ENCODE data around the gene TRAF5.

Gene TRAF5

DNA sequence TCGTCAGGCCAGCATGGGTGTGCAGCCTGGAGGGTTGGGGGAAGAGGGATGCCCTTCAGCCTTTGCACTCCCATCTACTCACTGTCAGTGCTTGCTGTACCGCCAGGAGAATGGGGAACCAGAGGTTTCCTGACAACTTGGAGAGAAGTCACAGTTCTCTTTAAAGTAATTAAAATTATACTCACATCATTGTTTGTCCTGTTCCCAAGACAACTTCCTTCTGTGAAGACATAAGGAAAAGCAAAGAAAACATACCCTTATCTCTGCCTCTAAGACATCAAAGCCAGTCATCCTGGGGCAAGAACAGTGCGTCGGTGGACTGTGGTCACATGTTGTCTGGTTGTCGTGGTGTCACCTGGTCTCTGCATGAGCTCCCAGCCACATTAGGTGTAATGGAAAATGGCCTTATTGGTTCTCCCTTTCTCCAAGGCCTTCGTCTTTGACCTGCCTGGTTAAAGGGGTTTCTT is 17.6 kb downstream of the TRAF5 start:
- H2AFZ ChIP-seq (ENCODE audit: low read length) = no peak overlapping the region

DNA sequence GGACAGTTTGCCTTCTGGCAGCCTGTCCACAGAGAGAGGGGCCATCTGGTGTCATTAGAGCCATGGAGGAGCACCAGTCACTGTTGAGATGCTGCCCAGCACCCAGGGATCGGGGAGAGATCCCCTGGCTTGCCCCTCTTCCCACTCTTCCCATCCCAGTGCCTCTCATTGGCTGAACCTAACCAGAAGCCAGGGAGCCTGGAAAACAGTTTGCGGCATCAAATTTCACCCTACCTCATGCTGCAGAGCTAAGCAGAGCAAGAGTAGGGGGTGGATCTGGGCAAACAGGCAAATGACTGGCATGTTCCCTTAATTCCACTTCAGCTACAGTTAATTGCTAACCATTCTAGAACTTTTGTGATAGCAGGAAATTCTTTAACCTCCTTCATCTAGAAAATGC is 19.1 kb downstream of the TRAF5 start:
- no peaks in the 10 kb centered on the region for H3K36me3 ChIP-seq (replicated peaks; ENCODE audit: insufficient read depth, low read length)
- no peaks in the 10 kb centered on the region for H3F3A ChIP-seq (ENCODE audit: insufficient read depth, low read length)
- H3K9me2 ChIP-seq (replicated peaks; ENCODE audit: insufficient read depth, low read length) = no peaks in the 10 kb centered on the region
- no peak for DNase-seq
- H3K4me3 ChIP-seq (ENCODE audit: low read length) = no peak overlapping the region
- H3K9ac ChIP-seq (ENCODE audit: low read length) = no peak overlapping the region
- H3K27ac ChIP-seq (ENCODE audit: low read length) = no peak overlapping the region
- H3K79me2 ChIP-seq (ENCODE audit: low read length) = peaks cover 34% of the 10 kb centered on the region
- no peak overlapping the region for H2AFZ ChIP-seq (ENCODE audit: low read length)
- peaks cover 12% of the 10 kb centered on the region for H3K4me1 ChIP-seq (ENCODE audit: low read length)
- TF ChIP-seq CTCF (IDR thresholded peaks at IDR 0.05; ENCODE audit: low read length) (no peak), EZH2phosphoT487 (IDR thresholded peaks at IDR 0.05; ENCODE audit: low read length) (no peak), EZH2 (optimal IDR thresholded peaks at IDR 0.05; ENCODE audit: low read depth, low read length) (no peak)
- no peaks in the 10 kb centered on the region for H3K27me3 ChIP-seq (replicated peaks; ENCODE audit: insufficient read depth, low read length)
- H4K20me1 ChIP-seq (ENCODE audit: insufficient read depth, low read length) = no peaks in the 10 kb centered on the region
- no peaks in the 10 kb centered on the region for H3K9me3 ChIP-seq (replicated peaks; ENCODE audit: insufficient read depth, low read length)
- no peak overlapping the region for H3K4me2 ChIP-seq (ENCODE audit: low read depth, low read length)

More for the DNA sequence above, 17.6 kb downstream of the TRAF5 start:
- H3K27me3 ChIP-seq (replicated peaks; ENCODE audit: insufficient read depth, low read length) = no peaks in the 10 kb centered on the region
- no peaks in the 10 kb centered on the region for H3K9me2 ChIP-seq (replicated peaks; ENCODE audit: insufficient read depth, low read length)
- TF ChIP-seq CTCF (IDR thresholded peaks at IDR 0.05; ENCODE audit: low read length) (no peak), EZH2phosphoT487 (IDR thresholded peaks at IDR 0.05; ENCODE audit: low read length) (no peak), EZH2 (optimal IDR thresholded peaks at IDR 0.05; ENCODE audit: low read depth, low read length) (no peak)
- H4K20me1 ChIP-seq (ENCODE audit: insufficient read depth, low read length) = no peaks in the 10 kb centered on the region
- H3K79me2 ChIP-seq (ENCODE audit: low read length) = peaks cover 36% of the 10 kb centered on the region
- no peak overlapping the region for H3K27ac ChIP-seq (ENCODE audit: low read length)
- H3F3A ChIP-seq (ENCODE audit: insufficient read depth, low read length) = no peaks in the 10 kb centered on the region
- H3K9ac ChIP-seq (ENCODE audit: low read length) = no peak overlapping the region
- H3K4me2 ChIP-seq (ENCODE audit: low read depth, low read length) = no peak overlapping the region
- DNase-seq = no peak
- H3K4me3 ChIP-seq (ENCODE audit: low read length) = no peak overlapping the region
- no peaks in the 10 kb centered on the region for H3K36me3 ChIP-seq (replicated peaks; ENCODE audit: insufficient read depth, low read length)
- H3K4me1 ChIP-seq (ENCODE audit: low read length) = peaks cover 21% of the 10 kb centered on the region
- H3K9me3 ChIP-seq (replicated peaks; ENCODE audit: insufficient read depth, low read length) = no peaks in the 10 kb centered on the region

DNA sequence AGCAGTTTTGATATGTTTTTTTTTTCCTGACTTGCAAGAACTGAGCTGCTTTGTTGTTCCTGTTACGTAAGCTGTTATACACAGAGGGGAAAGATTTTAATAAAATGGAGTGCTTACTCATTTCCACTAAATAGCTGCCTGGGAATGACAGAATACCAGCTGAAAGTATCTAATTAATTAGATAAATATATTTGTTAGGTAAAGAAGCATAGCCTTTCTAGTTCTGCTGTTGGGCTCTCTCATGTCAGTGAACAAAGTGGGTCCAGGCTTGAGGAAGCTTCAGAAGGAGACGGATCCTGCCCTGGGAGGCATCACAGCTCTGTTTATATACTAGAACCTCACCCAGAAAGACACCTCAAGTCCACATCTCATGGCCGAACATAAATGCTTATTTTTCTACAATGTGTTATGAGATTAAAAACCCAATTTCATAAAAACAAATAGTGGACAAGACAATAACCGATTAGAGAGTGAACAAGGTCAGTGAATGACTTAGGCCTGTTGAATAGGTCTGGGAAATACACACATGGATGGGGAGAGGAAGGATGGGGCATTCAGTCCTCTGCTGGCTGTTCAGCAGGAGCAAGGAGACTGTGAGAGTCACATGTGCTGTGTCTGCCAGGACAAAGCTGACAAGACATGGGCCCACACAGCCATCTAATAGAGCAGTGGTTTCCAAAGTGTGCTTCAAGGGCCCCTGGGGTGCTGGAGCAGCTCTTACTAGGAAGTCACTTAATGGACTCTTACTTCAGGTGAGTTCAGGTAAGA is 20.6 kb downstream of the TRAF5 start:
- Histone ChIP-seq H3K9me2 (replicated peaks; ENCODE audit: insufficient read depth, low read length) (no peaks in the 10 kb centered on the region), H3K79me2 (ENCODE audit: low read length) (peaks cover 33% of the 10 kb centered on the region), H3K27ac (ENCODE audit: low read length) (no peak overlapping the region), H3K4me3 (ENCODE audit: low read length) (no peak overlapping the region), H3K4me2 (ENCODE audit: low read depth, low read length) (no peak overlapping the region), H3K9me3 (replicated peaks; ENCODE audit: insufficient read depth, low read length) (no peaks in the 10 kb centered on the region), H2AFZ (ENCODE audit: low read length) (no peak overlapping the region), H3K36me3 (replicated peaks; ENCODE audit: insufficient read depth, low read length) (no peaks in the 10 kb centered on the region), H3K27me3 (replicated peaks; ENCODE audit: insufficient read depth, low read length) (no peaks in the 10 kb centered on the region), H3K4me1 (ENCODE audit: low read length) (no peaks in the 10 kb centered on the region), H4K20me1 (ENCODE audit: insufficient read depth, low read length) (no peaks in the 10 kb centered on the region), H3F3A (ENCODE audit: insufficient read depth, low read length) (no peaks in the 10 kb centered on the region), H3K9ac (ENCODE audit: low read length) (no peak overlapping the region)
- no peak for TF ChIP-seq EZH2phosphoT487 (IDR thresholded peaks at IDR 0.05; ENCODE audit: low read length)
- TF ChIP-seq EZH2 (optimal IDR thresholded peaks at IDR 0.05; ENCODE audit: low read depth, low read length) = no peak
- no peak for TF ChIP-seq CTCF (IDR thresholded peaks at IDR 0.05; ENCODE audit: low read length)
- DNase-seq = no peak
